VCaP (cell line): ENCODE measurements around the gene BAIAP2L1.
"Not testable (repeated sequence)": the region's sequence is repeated elsewhere in the genome, so short reads cannot be mapped to it uniquely, and the experiment has no call there.

Source experiments
- H3K27ac ChIP-seq: fragments of 450-650 bp; 2 replicates; pipeline ENCODE4 v1.5.1; 2017
- CTCF ChIP-seq: fragments of 450-650 bp; conservative IDR thresholded peaks from 2 replicates; pipeline ENCODE4 v1.5.1; 2017; ENCODE audit warnings: mild to moderate bottlenecking, moderate library complexity

The BAIAP2L1 gene

GRCh38 chr7:98323597-98324322, 77.1 kb downstream of the BAIAP2L1 start:
- TF ChIP-seq CTCF = no peak
- no peak overlapping the region for H3K27ac ChIP-seq

- TF ChIP-seq CTCF = no peak
- peak overlapping the region; percentile 55 for H3K27ac ChIP-seq
These were observed 78.3 kb downstream of the BAIAP2L1 start for GRCh38 chr7:98322331-98323270.

GRCh38 chr7:98321301-98321700, 79.6 kb downstream of the BAIAP2L1 start:
- peak overlapping the region; percentile 55 for H3K27ac ChIP-seq
- no peak; the same call in 1 of the 2 replicates for TF ChIP-seq CTCF

- no peak overlapping the region for H3K27ac ChIP-seq
- TF ChIP-seq CTCF = no peak
These were observed 81.7 kb downstream of the BAIAP2L1 start for GRCh38 chr7:98319176-98319575.

- H3K27ac ChIP-seq = no peak overlapping the region
- TF ChIP-seq CTCF = no peak
These were observed 83.4 kb downstream of the BAIAP2L1 start for GRCh38 chr7:98317366-98318040.

- not testable (repeated sequence) for H3K27ac ChIP-seq
These were observed 84.8 kb downstream of the BAIAP2L1 start for GRCh38 chr7:98315994-98316527.

GRCh38 chr7:98315318-98315993, 85.4 kb downstream of the BAIAP2L1 start:
- no peak overlapping the region for H3K27ac ChIP-seq
- no peak for TF ChIP-seq CTCF
